ENCODE results near the gene NUDT16L1. TPM values are rescaled to one million over a fixed set of nuclear protein-coding genes. Genes with fewer than 3 reads are reported as not detected.

The NUDT16L1 gene
- total RNA-seq, result 10 to 100 TPM; 50.7 to 80.1 TPM

GRCh38 chr16:4693296-4693955 is at the start of gene NUDT16L1:
NUDT16L1 (plus strand) TSS chr16:4693562; CDS start chr16:4693727, 165 bp downstream.
- TF ChIP-seq CTCF (IDR thresholded peaks at IDR 0.05), result peak; percentile 18
- H3K9me3 ChIP-seq, result no peaks in the 10 kb centered on the region
- peak; percentile 96 for DNase-seq
- H3K27ac ChIP-seq, result peak within 1 kb of the TSS; percentile 81
- H3K9ac ChIP-seq (ENCODE audit: low read depth in 2 of 2, low read length in 2 of 2), result peak within 1 kb of the TSS; percentile 84 to 98
- peaks cover 5% of the 10 kb centered on the region for H3K4me1 ChIP-seq
- H3K36me3 ChIP-seq, result peaks cover 6% of the 10 kb centered on the region
- H3K4me3 ChIP-seq, result peak within 1 kb of the TSS; percentile 72
- intact Hi-C loops (cut with DNase I), result no loop called here
- no peaks in the 10 kb centered on the region for H3K27me3 ChIP-seq

- H3K4me1 ChIP-seq, result no peaks in the 10 kb centered on the region
- no peak for DNase-seq
- H3K9me3 ChIP-seq, result no peaks in the 10 kb centered on the region
- intact Hi-C loops (cut with DNase I), result no loop called here
- H3K27me3 ChIP-seq, result no peaks in the 10 kb centered on the region
- H3K27ac ChIP-seq, result no peak overlapping the region
- no peak overlapping the region for H3K4me3 ChIP-seq
- TF ChIP-seq CTCF (IDR thresholded peaks at IDR 0.05), result no peak
- H3K36me3 ChIP-seq, result no peaks in the 10 kb centered on the region
- no peak overlapping the region for H3K9ac ChIP-seq (ENCODE audit: low read depth in 2 of 2, low read length in 2 of 2)
These were observed 46.4 kb upstream of the NUDT16L1 start for GRCh38 chr16:4646773-4647643.

- H3K9ac ChIP-seq (ENCODE audit: low read depth in 2 of 2, low read length in 2 of 2), result no peak overlapping the region
- H3K4me1 ChIP-seq, result no peaks in the 10 kb centered on the region
- no peaks in the 10 kb centered on the region for H3K9me3 ChIP-seq
- no peak overlapping the region for H3K27ac ChIP-seq
- intact Hi-C loops (cut with DNase I), result no loop called here
- H3K36me3 ChIP-seq, result peaks cover 4% of the 10 kb centered on the region
- no peak for DNase-seq
- H3K27me3 ChIP-seq, result no peaks in the 10 kb centered on the region
- no peak for TF ChIP-seq CTCF (IDR thresholded peaks at IDR 0.05)
- H3K4me3 ChIP-seq, result no peak overlapping the region
These were observed 45.8 kb upstream of the NUDT16L1 start for GRCh38 chr16:4647644-4647980.

- Histone ChIP-seq H3K4me1 (no peaks in the 10 kb centered on the region), H3K27me3 (no peaks in the 10 kb centered on the region), H3K27ac (no peak overlapping the region), H3K4me3 (no peak overlapping the region), H3K36me3 (peaks cover 9% of the 10 kb centered on the region), H3K9me3 (no peaks in the 10 kb centered on the region), H3K9ac (ENCODE audit: low read depth in 2 of 2, low read length in 2 of 2) (no peak overlapping the region)
- TF ChIP-seq CTCF (IDR thresholded peaks at IDR 0.05), result no peak
- DNase-seq, result no peak
- intact Hi-C loops (cut with DNase I), result no loop called here
These were observed 44.4 kb upstream of the NUDT16L1 start for GRCh38 chr16:4648917-4649316.

GRCh38 chr16:4649744-4650442 is 43.5 kb upstream of the NUDT16L1 start:
- no peak for DNase-seq
- no peaks in the 10 kb centered on the region for H3K27me3 ChIP-seq
- intact Hi-C loops (cut with DNase I), result no loop called here

More at GRCh38 chr16:4649744-4650442, 43.5 kb upstream of the NUDT16L1 start:
- Histone ChIP-seq H3K4me3 (no peak overlapping the region), H3K4me1 (peaks cover 6% of the 10 kb centered on the region), H3K36me3 (peaks cover 9% of the 10 kb centered on the region), H3K9me3 (no peaks in the 10 kb centered on the region), H3K27ac (no peak overlapping the region), H3K9ac (ENCODE audit: low read depth in 2 of 2, low read length in 2 of 2) (no peak overlapping the region)
- no peak for TF ChIP-seq CTCF (IDR thresholded peaks at IDR 0.05)
